Measurements from ENCODE around the gene FBP2.

- TF ChIP-seq CTCF (IDR thresholded peaks at IDR 0.05; ENCODE audit: insufficient read depth, low read length, poor library complexity, severe bottlenecking) (no peak), EZH2phosphoT487 (conservative IDR thresholded peaks at IDR 0.05; ENCODE audit: low read length) (no peak)
Observed at GRCh38 chr9:94593459-94594345, at the start of gene FBP2.

Data from SU-DHL-6 (cell line).